Spleen (tissue), 11 donors: Measurements from ENCODE around the gene SP6. TPM values are rescaled to one million over a fixed set of nuclear protein-coding genes. Genes with fewer than 3 reads are reported as not detected.

ENCODE experiments used
- DNase-seq: peaks from one replicate; pipeline ENCODE4 v3.0.0-alpha.2; 2020
- H3K27ac ChIP-seq, 8 donors: fragments of 200-600 bp; sonication (generic) in 7 of 8; 1 replicate in 4 of 8; 2 replicates in 4 of 8; pipeline versions ENCODE4 v1.5.0 to v1.8.0; 2016 to 2021; ENCODE audit warnings: inconsistent platforms in 4 of 8, mild to moderate bottlenecking in 4 of 8, moderate library complexity in 1 of 8
- H3K27me3 ChIP-seq, 7 donors: fragments of 200-600 bp; sonication (generic) in 6 of 7; replicated peaks in 1 of 7; 1 replicate in 4 of 7; 2 replicates in 3 of 7; pipeline versions ENCODE4 v1.5.0 to v1.8.0; 2016 to 2021; ENCODE audit warnings: inconsistent platforms in 3 of 7, mild to moderate bottlenecking in 1 of 7
- H3K36me3 ChIP-seq, 6 donors: fragments of 200-600 bp; sonication (generic) in 5 of 6; 1 replicate in 4 of 6; 2 replicates in 2 of 6; pipeline versions ENCODE4 v1.5.0 to v1.8.0; 2016 to 2021; ENCODE audit warnings: inconsistent platforms in 2 of 6
- H3K4me1 ChIP-seq, 6 donors: fragments of 200-600 bp; sonication (generic) in 5 of 6; 1 replicate in 3 of 6; 2 replicates in 3 of 6; pipeline versions ENCODE4 v1.5.0 to v1.8.0; 2016 to 2021; ENCODE audit warnings: inconsistent platforms in 3 of 6
- H3K4me3 ChIP-seq, 8 donors: fragments of 200-600 bp; sonication (generic) in 7 of 8; 1 replicate in 4 of 8; 2 replicates in 4 of 8; pipeline versions ENCODE4 v1.5.0 to v1.8.0; 2016 to 2021; ENCODE audit warnings: inconsistent platforms in 4 of 8, mild to moderate bottlenecking in 4 of 8, moderate library complexity in 2 of 8
- H3K9me3 ChIP-seq, 8 donors: fragments of 200-600 bp; sonication (generic) in 7 of 8; 1 replicate in 4 of 8; 2 replicates in 4 of 8; pipeline versions ENCODE4 v1.5.0 to v1.8.0; 2016 to 2021; ENCODE audit warnings: inconsistent platforms in 4 of 8
- CTCF ChIP-seq, 11 experiments: fragments of 200-600 bp in 7 of 11; fragments of 450-650 bp in 4 of 11; sonication (generic) in 4 of 11; IDR thresholded peaks in 8 of 11; conservative IDR thresholded peaks in 3 of 11; 1 replicate in 7 of 11; 2 replicates in 4 of 11; pipeline versions ENCODE4 v1.4.0 to v1.8.0; 2016 to 2021; ENCODE audit warnings: antibody characterized with exemption in 11 of 11, inconsistent platforms in 4 of 11, mild to moderate bottlenecking in 1 of 11
- POLR2A ChIP-seq, 3 donors: fragments of 450-650 bp; IDR thresholded peaks; one replicate each; pipeline ENCODE4 v1.5.1; 2017; ENCODE audit warnings: antibody characterized with exemption in 3 of 3, mild to moderate bottlenecking in 1 of 3
- POLR2AphosphoS5 ChIP-seq, 3 donors: sonication (generic); formaldehyde crosslinking; IDR thresholded peaks; one replicate each; pipeline ENCODE4 v1.5.1; 2017; ENCODE audit warnings: antibody characterized with exemption in 3 of 3
- WGBS, 5 donors: extraction: QIAGEN DNeasy Blood & Tissue Kit in 3 of 5; methylation state at CpG; one replicate each; pipeline versions ENCODE4 v1.1.5 to v1.1.7; 2013 to 2018; 5-methylcytosine and 5-hydroxymethylcytosine counted together
- intact Hi-C: fragments of 100-400 bp; cut with DNase I; formaldehyde crosslinking; loops from one replicate; pipeline ENCODE4 v1.15.0; 2023; ENCODE audit warnings: low total_unique reads
- polyA plus RNA-seq, 3 donors: library from polyadenylated mRNA; stranded (reverse); fragments of 200-250 nt; gene quantifications; one replicate each; pipeline ENCODE4 v1.2.1, GENCODE V29; 2013
- total RNA-seq, 7 donors: library from RNA; depleted of rRNA in 3 of 7; stranded (reverse); fragments of >200 nt in 3 of 7; fragmentation: NEBNext Ultra II Directional in 4 of 7; extraction: Animal tissue kit (Norgen Biotek cat#: 25700) in 4 of 7; gene quantifications; one replicate each; pipeline versions ENCODE4 v1.1.0 to v1.2.1, GENCODE V29; 2016 to 2021
- donor health status: healthy with polysubstance abuse.
- donor health status: DM: no; HTN: no; CAD: no; lungs with moderate emphysema.
- donor health status: DM: no; HTN: no; CAD: no.
- donor health status: Bipolar disorder and iron deficiency.
- donor health status: healthy.
- donor health status: DM: no; HTN: no; CAD: no.
- donor health status: DM: yes; HTN: yes; CAD: no.

SP6 gene
- total and polyA plus RNA-seq, 10 donors, result 0.11 to 3.0 (median 1.1) TPM

- no peak for TF ChIP-seq POLR2A (IDR thresholded peaks at IDR 0.05)
- Histone ChIP-seq H3K27ac (peak overlapping the region in 2 of 8 donors; percentile 16 to 85), H3K4me3 (no peak overlapping the region), H3K27me3 (no peaks in the 10 kb centered on the region), H3K9me3 (no peaks in the 10 kb centered on the region), H3K4me1 (peaks cover 19 to 38% (median 32%) of the 10 kb centered on the region in 6 donors), H3K36me3 (peaks cover 5 to 74% (median 65%) of the 10 kb centered on the region in 6 donors)
- no peak for DNase-seq
- WGBS, 5 donors, result 75 to 90% (median 81%) methylated on average over 3 to 10 of the region's 10 CpGs
- intact Hi-C loops, result no loop called here
These were observed 31.5 kb downstream of the SP6 start for GRCh38 chr17:47819475-47819874.

- H3K27ac ChIP-seq, result no peak overlapping the region
- peaks cover 2 to 74% (median 64%) of the 10 kb centered on the region in 6 donors for H3K36me3 ChIP-seq
- intact Hi-C loops, result no loop called here
- TF ChIP-seq POLR2A (IDR thresholded peaks at IDR 0.05), result no peak
- no peak for TF ChIP-seq POLR2AphosphoS5 (IDR thresholded peaks at IDR 0.05)
- no peak for TF ChIP-seq CTCF (IDR thresholded peaks at IDR 0.05 in 8 of 11, conservative IDR thresholded peaks at IDR 0.05 in 3 of 11)
- 90 to 95% (median 93%) methylated on average over 6 to 11 of the region's 11 CpGs for WGBS, 5 donors
- no peaks in the 10 kb centered on the region for H3K9me3 ChIP-seq
- H3K4me3 ChIP-seq, result no peak overlapping the region
- H3K4me1 ChIP-seq, result peaks cover 19 to 38% (median 32%) of the 10 kb centered on the region in 6 donors
- H3K27me3 ChIP-seq, result no peaks in the 10 kb centered on the region
- DNase-seq, result peak; percentile 24
These were observed 32.8 kb downstream of the SP6 start for GRCh38 chr17:47818002-47818695.

- intact Hi-C loops, result no loop called here
- 94 to 98% (median 97%) methylated on average over 10 of the region's 10 CpGs for WGBS, 5 donors
- Histone ChIP-seq H3K36me3 (peaks cover 2 to 82% (median 75%) of the 10 kb centered on the region in 6 donors), H3K27me3 (no peaks in the 10 kb centered on the region), H3K4me1 (peaks cover 13 to 27% (median 22%) of the 10 kb centered on the region in 6 donors), H3K4me3 (no peak overlapping the region), H3K9me3 (no peaks in the 10 kb centered on the region), H3K27ac (no peak overlapping the region)
- no peak for DNase-seq
- TF ChIP-seq POLR2AphosphoS5 (IDR thresholded peaks at IDR 0.05), result no peak
- TF ChIP-seq POLR2A (IDR thresholded peaks at IDR 0.05), result no peak
- no peak for TF ChIP-seq CTCF (IDR thresholded peaks at IDR 0.05 in 8 of 11, conservative IDR thresholded peaks at IDR 0.05 in 3 of 11)
These were observed 34.0 kb downstream of the SP6 start for GRCh38 chr17:47816947-47817346.

GRCh38 chr17:47816111-47816735 lies 34.7 kb downstream of the SP6 start:
- Histone ChIP-seq H3K4me1 (peaks cover 10 to 19% (median 16%) of the 10 kb centered on the region in 6 donors), H3K4me3 (no peak overlapping the region), H3K9me3 (no peaks in the 10 kb centered on the region), H3K36me3 (peaks cover 2 to 90% (median 79%) of the 10 kb centered on the region in 6 donors), H3K27ac (no peak overlapping the region), H3K27me3 (no peaks in the 10 kb centered on the region)
- no peak for DNase-seq
- TF ChIP-seq CTCF (IDR thresholded peaks at IDR 0.05 in 8 of 11, conservative IDR thresholded peaks at IDR 0.05 in 3 of 11) (no peak), POLR2AphosphoS5 (IDR thresholded peaks at IDR 0.05) (peak in 1 of 3 donors; percentile 12)
- 94 to 97% (median 96%) methylated on average over 19 to 21 of the region's 21 CpGs for WGBS, 5 donors
- intact Hi-C loops, result no loop called here
